GDM1 (cell line): ENCODE measurements around the gene CSNK1G1.

Experiments
- DNase-seq: peaks from one replicate; lab custom pipeline; 2025; lab: John Stamatoyannopoulos, UW

Gene CSNK1G1

GRCh38 chr15:64191971-64192830 is 163.8 kb downstream of the CSNK1G1 start:
- no peak for DNase-seq

DNA sequence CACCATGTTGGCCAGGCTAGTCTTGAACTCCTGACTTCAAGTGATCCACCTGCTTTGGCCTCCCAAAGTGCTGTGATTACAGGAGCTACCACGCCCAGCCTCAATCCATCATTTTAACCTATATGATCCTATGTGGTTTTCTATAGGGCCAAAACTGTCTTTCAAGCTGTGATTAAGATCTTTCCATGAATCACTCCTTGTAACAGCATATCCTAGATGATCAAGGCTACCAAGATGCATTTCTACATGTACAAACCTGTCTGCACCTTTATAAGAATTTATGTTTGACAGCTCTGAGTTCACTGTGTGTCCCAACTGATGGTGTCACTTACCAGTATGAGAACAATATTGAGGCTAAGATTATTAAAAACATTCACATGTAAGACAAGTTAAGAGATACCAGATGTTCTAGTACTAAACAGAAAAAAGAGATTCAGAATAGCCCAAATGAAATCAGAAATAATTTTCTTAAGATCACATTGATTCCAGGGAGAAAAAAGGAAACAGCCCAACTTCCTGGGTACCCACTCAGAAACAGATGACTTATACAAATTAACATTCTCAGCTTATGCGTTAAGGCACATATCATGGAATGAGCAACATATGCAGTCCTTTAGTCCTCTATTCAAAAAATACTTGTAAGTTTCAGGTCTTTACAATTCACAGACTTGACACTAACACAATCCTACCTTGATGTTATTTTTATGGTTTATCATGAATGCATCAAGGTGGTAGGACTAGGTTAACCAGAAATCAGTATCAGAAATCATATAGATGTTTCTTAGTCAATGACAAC is 168.4 kb downstream of the CSNK1G1 start:
- DNase-seq, result no peak

GRCh38 chr15:64185146-64185911 is 170.6 kb downstream of the CSNK1G1 start:
- no peak for DNase-seq

- DNase-seq, result no peak
Measured at GRCh38 chr15:64182859-64183370, 173.1 kb downstream of the CSNK1G1 start.

- DNase-seq, result no peak
Measured at GRCh38 chr15:64180235-64180824, 175.6 kb downstream of the CSNK1G1 start.

DNA sequence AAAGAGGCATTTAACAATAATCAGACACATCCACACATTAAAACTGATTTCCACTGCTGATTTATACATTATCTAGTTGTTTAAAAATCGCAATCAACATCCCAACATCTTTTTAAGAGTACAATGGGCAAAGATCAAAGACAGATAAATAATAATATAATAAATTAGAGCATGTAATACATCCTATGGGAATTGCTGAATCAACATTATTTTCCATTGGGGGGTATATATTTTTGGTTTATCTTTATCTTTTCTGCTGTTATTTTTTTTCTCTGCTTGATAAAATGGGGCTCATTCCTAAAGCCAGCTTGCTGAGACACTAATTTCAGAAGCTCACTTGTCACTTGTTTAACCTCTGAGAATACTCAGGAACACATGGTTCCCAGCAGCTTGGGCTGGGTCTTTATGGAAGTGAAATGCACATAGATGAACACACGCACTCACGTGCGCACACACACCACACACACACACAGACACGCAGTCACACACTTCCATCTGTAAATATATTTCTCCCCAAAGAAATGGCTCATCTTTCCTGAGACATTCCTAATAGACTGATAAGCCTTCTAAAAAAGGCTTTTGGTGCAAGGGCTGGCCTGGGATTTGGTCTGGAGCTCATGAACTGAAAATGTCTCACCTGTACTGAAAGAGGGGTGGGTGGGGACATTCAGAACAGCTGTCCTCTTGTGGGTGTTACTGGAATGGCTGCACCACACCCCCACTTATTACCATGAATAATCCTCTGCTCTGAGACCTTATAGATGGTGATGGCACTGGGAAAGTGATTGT is 189.7 kb downstream of the CSNK1G1 start:
- no peak for DNase-seq

- no peak for DNase-seq
Measured at GRCh38 chr15:64164436-64164835, 191.5 kb downstream of the CSNK1G1 start.

DNA sequence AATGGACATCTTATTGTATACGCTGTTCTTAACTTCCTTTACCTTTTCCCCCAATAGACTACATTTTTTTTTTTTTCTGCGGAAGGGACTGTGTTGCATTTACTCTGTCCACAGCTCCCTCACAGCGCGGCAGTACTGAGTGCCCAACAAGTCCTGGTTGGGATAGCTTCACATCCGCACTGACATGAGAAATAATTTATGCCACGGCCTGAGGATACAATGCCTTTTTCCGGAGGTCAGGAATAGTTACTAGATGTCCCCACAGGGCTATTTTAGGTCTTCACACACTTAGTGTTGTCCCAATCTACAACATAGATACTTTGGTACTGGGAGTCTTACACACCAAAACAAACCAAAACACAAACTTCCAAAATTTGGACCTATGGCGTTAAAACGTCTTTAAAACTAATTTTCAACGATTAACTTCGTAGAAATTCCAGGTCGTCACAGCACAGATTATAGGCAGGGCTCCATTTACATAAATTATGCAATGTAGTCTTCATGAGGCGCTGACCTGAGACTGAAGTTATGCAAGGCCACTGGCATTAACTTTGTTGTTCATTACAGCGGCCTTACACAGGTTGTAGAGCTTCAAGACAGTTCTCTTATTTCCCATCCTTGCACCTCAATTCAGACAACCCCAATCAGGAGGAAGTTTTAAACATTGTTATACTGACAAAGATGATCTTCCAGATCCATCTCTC is 192.2 kb downstream of the CSNK1G1 start:
- DNase-seq, result no peak

GRCh38 chr15:64162869-64163658 is 192.9 kb downstream of the CSNK1G1 start, which contains the start of gene PPIB:
TSS of gene PPIB (minus strand) at chr15:64163022. CDS start at chr15:64162986, 36 bp downstream.
- peak; percentile 99 for DNase-seq

GRCh38 chr15:64162478-64162868 is 193.5 kb downstream of the CSNK1G1 start:
- DNase-seq, result no peak

DNA sequence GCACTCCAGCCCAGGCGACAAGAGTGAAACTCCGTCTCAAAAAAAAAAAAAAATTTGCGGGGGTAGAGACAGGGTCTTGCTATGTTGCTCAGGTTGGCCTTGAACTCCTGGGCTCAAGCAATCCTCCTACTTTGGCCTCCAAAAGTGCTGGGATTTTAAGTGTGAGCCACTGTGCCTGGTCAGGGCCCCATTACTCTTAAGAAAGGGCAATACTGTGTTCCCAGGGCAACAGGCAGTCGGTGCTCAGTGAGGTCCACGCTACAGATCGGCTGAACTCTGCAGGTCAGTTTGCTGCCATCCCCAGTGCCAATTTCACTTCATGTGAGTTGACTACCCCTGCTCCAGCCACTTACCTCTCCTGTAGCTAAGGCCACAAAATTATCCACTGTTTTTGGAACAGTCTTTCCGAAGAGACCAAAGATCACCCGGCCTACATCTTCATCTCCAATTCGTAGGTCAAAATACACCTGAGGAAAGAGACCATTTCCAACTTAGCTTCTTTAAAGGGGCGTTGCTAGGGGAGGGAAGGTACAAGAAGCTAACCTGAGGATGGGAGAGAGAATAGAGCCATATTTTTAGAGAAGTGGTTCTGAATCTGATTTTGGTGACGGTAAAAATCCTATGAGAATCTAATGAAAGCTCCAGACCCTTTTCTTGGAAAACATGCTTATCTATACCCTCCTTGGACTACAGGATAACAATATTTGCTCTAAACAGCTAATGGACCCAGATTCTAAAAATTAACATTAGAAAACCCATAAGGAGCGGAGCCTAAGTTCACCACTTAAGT is 194.1 kb downstream of the CSNK1G1 start:
- DNase-seq, result no peak

GRCh38 chr15:64158363-64159134 is 197.4 kb downstream of the CSNK1G1 start:
- no peak for DNase-seq

- no peak for DNase-seq
Measured at GRCh38 chr15:64157599-64158125, 198.3 kb downstream of the CSNK1G1 start.

DNA sequence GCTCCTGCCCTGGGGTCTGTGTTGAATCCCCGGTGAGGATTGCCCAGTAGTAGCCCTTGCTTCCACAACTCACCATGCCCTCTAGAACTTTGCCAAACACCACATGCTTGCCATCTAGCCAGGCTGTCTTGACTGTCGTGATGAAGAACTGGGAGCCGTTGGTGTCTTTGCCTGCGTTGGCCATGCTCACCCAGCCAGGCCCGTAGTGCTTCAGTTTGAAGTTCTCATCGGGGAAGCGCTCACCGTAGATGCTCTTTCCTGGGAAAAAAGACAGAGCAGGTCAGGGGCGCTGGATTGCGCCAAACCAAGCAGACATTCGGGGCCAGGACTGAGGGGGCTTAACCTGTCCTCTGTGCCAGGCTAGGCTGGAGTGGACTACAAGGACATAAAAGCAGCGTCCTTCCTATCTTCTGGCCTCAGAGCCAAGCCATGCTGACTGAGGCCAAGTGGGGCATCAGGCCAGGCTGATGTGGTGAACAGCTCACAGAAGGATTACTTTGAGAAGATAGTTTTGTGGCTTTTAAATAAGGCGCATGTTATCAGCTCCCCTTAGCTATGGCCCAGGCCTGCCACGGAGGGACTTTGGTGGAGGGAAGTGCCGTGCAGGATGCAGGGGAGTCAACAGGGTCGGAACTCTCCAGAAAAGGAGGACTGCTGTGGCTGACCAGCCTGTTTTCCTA is 199.2 kb downstream of the CSNK1G1 start:
- DNase-seq, result no peak

DNA sequence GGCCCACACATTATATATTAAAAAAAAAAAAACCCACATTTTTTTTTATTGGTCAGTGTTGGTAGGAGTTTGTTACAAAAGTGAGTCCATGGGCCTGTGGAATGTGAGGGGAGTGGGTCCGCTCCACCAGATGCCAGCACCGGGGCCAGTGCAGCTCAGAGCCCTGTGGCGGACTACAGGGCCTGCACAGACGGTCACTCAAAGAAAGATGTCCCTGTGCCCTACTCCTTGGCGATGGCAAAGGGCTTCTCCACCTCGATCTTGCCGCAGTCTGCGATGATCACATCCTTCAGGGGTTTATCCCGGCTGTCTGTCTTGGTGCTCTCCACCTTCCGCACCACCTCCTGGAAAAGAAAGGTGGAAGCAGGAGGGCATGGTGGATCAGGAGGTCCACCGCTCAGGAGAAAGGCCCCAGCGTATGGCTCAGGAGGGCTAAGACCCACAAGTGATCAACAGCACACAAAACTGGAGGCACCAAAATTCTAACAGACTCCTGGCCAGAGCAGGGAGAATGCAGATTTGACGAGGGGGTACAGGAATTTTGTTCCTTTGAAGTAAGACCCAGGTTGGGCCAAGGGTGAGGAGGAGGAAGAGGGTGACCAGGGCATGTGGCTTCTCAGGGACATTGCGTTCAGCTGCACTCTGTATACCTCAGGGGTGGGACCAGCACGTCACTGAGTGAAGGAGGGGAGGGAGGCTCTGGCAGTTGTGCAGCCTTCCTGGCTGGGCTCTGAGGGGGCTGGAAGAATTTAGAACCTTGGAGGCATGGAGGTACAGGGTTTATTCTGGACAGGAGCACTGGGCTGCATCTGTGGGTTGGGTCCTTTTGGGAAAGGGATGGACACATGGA is 199.9 kb downstream of the CSNK1G1 start:
- DNase-seq, result no peak
